Kidney capillary endothelial cell (primary cell): Measurements from ENCODE around the gene NDUFV3.
"Not testable (repeated sequence)": the region's sequence is repeated elsewhere in the genome, so short reads cannot be mapped to it uniquely, and the experiment has no call there.

Experiments used
- DNase-seq: peaks from one replicate; pipeline ENCODE4 v3.0.0-alpha.2; 2018; ENCODE audit warnings: low spot score

NDUFV3 gene

DNA sequence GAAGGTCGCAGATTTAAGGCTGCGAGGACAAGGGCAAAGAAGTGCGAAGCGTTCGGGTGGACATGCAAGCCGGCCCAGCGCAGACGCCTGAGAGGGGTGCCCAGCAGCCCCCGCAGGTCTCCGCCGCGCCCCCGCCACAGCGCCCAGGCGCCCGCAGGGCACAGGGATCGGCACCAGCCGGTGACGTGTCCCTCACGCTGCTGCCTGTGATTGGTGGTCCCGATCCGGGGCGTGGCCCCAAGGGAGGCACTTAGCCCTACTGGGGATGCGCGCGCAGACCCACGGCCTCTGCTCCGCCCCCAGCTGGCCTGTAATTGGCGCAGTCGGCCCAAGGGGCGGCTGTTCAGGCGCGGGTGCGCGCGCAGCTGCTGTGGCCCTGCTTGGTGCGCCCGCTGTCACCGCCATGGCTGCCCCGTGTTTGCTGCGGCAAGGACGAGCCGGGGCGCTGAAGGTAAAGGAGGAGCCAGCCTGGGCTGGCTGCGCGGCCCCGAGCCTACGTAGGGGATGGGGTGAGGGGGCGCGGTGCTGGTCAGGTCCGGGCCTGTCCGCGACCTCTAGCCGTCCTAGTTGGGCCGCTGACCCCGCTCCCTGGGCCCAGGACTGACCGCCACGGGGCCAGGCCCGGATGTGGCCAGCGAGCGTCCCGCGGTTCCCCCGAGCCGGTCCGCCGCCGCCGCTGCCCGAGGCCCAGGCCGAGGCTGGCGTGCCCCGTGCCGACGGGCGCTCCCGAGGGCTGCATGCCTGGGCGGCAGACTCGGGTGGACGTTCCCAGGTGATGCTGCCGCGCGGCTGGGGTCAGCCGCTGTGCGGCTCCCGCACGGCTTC lies at the start of gene NDUFV3:
Gene NDUFV3 (plus strand): TSS at position 379 of the 825 bp plus-strand sequence. CDS start 25 bp downstream, at position 404.
- DNase-seq: peak; percentile 100

- DNase-seq: no peak
These were observed 48.5 kb upstream of the NDUFV3 start for GRCh38 chr21:42844411-42845113.

DNA sequence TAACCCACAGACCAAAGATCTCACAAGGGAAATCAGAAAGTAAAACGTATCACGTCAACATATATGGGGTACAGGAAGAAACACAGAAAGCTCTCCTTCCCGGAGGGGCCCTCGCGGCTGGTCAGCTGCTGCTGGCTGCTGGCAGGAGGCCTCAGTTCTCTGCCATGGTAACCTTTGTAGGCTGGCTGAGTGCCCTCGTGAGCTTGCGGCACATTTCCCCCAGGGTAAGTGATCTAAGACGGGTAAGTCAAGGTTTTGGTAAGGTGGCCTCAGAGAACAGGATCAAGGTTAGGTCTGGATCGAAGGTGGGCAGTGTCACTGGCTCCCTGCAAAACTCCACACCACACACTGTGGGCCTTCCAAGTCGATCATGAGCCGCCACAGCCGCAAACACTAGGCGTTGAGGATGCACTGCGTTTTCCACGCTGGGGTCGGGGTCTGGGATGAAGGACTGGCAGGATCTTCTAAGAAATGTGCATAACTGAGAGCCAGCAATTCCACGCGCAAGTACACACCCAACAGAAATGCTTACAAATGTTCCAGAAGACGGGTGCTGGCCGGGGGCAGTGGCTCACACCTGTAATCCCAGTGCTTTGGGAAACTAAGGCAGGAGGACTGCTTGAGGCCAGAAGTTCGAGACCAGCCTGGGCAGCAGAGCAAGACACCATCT lies 47.7 kb upstream of the NDUFV3 start:
- DNase-seq: no peak

GRCh38 chr21:42846221-42846620 lies 46.9 kb upstream of the NDUFV3 start:
- no peak for DNase-seq

GRCh38 chr21:42847051-42847707 lies 45.9 kb upstream of the NDUFV3 start:
- no peak for DNase-seq

- DNase-seq: no peak
These were observed 45.4 kb upstream of the NDUFV3 start for GRCh38 chr21:42847726-42848125.

- DNase-seq: not testable (repeated sequence)
These were observed 44.8 kb upstream of the NDUFV3 start for GRCh38 chr21:42848144-42848931.

- DNase-seq: no peak
These were observed 44.0 kb upstream of the NDUFV3 start for GRCh38 chr21:42848932-42849758.

DNA sequence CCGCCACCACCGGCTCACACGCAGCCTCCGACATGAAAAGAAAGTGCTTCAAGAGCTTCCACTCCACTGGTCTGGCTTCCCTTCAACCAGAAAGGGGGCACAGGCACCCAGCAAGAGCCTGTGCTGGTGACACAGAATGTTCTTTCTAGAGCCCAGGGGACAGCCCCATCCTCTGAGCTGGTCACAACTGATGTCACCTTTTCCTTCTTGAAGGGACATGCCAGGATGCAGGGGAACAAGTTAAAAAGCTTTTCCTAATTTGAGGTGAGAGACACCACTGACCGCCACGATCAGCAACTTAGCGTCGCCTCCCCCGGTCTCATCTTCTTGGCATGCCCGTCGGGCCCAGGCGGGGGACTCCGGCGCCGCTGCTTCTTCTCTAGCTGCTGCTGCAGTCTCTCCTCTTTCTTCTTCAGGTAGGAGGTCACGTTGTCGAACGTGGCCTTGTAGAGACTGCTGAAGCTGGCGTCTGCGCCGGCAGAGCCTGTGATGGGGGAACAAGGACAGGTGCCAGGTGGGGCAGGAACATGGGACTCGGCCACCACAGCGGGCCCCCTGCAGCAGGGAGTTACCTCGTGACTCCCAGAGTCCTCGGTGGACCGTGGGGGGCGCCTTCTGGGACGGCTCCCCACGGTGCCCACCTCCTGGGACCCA lies 43.2 kb upstream of the NDUFV3 start:
- no peak for DNase-seq

GRCh38 chr21:42850463-42850862 lies 42.6 kb upstream of the NDUFV3 start:
- DNase-seq: no peak

DNA sequence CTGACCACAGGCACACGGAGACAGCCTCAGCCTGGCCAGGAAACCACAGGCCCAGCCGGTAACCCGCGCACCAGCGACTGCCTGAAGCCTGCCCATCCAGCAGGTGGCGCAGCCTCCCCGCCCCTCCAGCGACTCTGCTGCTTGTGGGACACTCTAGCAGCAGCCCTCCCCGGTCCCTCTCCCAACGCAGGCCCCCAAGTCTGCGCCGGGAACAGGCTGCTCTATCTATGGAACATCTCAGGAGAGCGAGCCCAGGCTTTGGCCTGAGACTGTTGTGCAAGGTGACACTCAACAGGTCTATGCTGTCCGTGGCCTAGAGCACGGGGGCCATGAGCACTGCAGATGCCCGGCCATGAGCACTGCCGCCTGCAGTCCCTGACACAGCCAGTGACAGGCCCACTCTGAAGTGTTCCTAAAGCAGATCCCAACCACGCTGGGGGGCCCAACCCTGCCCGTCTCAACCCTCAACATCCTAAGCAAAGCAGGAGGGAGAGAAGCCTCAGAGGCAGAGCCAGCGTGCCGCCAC lies 42.2 kb upstream of the NDUFV3 start:
- DNase-seq: peak; percentile 7

DNA sequence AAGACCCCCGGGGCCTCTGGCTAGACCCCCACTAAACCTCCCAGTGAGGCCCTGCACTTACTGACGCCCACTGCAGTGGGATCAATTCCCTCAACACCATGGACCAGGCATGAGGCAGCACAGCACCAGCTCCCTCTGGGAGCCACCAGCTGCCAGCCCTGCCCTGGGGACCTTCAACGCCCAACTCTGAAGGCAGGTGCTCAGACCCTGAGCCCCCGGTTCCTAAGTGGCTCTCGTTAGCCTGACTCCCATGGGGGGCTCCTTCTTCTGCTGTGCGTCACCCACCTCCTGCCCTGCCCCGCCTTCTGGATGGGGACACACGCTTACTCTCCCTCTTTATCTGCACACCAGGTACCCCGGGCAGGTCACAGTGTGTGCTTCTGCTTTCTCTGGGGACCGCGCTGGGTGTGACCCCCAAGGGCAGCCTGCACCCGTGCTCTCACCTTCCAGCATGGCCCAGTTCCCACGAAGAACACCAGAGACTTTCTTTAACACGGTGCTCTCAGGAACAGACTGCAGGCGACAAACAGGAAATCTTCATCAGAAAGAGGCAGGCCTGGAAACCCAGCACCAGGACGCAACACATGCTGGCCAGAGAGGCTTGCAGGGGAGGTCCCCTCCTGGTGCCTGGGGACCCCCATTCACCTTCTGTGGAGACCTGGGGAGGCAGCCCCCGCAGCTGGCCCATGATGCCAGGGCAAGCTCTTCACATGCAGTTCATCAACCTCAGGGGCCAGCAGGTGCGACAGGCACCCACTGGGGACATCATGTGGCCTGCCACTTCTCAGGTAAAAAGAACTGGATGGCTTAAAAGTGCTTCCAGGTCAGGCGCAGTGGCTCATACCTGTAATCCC lies 41.1 kb upstream of the NDUFV3 start:
- DNase-seq: no peak

DNA sequence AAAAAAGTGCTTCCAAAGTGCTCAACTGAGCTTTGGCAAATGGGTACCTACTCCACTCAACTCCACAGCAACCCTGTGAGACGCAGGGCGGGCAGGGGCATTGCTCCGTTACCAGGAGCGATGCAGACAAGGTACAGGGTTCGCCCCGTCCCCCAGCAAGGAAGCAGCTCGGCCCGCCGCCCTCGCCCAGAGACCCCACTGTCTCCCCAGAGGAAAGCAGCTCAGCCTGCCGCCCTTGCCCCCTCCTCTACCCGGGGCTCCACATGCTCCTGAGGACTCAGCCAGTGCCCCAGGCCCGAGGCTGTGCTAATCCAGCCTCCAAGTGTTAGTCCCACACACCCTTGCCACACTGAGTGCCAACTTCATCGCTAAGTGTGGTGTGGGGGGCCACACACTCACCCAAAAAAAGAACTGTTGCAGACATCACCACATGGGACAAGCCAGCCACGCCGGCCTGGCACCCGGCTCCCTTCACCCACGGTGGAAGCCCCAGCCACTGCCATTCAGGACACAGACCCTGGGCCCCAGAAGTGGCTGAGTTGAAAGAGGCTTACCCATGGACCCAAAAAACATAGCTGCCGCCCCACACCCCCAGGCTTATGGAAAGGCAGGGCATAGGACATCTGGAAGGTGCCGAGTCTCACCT lies 40.1 kb upstream of the NDUFV3 start:
- no peak for DNase-seq

- no peak for DNase-seq
These were observed 39.5 kb upstream of the NDUFV3 start for GRCh38 chr21:42853621-42854020.

- DNase-seq: no peak
These were observed 38.7 kb upstream of the NDUFV3 start for GRCh38 chr21:42854246-42855010.

DNA sequence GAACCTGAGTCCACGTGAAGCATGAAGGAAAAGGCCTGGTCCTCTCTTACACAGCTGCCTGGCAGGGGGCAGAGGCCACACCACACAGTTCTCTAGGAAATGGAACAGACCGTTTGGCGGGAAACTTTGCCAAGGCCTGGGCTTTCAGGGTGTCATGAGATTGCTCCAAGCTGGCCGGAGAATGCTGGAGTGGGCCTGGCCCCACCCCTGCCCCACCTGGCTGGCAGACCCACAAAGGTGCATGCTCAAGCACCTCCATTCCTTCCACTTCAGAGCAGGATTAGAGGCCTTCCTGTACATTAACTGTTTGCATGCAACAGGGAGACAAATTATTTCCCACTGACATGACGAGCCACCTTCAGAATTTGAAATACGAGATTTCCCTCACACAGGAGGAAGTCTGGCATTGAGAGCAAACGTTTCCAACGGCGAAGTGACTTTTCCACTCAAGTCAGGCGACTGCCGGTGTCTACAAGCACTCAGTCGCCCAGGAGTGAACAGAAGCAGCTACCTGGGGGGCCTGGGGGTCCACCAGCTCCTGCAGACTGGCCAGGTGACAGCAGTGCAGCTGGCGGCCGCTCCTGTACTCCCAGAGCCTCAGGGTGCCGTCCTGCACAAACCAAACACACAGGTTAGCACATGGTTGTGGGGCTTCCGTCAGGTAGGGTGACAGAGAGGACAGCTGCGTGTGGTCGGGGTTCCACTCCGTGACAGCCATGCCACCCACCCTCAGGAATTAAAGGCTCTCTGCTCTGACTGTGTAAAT lies 37.8 kb upstream of the NDUFV3 start:
- DNase-seq: no peak

DNA sequence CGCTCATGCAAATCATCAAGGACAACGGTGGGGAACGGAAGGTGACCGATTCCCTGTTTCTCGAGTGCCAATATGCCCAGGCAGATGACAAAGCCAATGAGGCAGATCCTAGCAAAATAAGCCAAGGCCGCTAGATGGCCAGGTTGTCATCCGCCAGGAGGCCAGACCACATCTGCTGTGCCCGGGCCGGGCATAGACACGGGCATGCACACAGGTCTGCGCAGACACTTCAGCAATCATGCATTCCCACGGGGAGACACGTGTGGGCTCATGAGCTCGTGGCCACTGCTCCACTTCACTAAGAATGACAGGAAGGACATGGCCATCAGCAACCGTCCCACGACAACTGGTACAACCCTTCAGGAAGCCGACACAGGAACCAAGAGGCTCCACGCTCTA lies 37.2 kb upstream of the NDUFV3 start:
- DNase-seq: no peak
